GM18502 (cell line): Measurements from ENCODE around the gene COQ9.
A peak's percentile ranks its signal among the peaks of the same experiment; 100 is the strongest.

Experiments
- ATAC-seq: cut with Tn5 transposase; IDR thresholded peaks from one replicate; pipeline ENCODE4 v1.9.1; 2021; ENCODE audit warnings: mild to moderate bottlenecking; ENCODE audit not compliant: unreplicated experiment, poor library complexity

The COQ9 gene

DNA sequence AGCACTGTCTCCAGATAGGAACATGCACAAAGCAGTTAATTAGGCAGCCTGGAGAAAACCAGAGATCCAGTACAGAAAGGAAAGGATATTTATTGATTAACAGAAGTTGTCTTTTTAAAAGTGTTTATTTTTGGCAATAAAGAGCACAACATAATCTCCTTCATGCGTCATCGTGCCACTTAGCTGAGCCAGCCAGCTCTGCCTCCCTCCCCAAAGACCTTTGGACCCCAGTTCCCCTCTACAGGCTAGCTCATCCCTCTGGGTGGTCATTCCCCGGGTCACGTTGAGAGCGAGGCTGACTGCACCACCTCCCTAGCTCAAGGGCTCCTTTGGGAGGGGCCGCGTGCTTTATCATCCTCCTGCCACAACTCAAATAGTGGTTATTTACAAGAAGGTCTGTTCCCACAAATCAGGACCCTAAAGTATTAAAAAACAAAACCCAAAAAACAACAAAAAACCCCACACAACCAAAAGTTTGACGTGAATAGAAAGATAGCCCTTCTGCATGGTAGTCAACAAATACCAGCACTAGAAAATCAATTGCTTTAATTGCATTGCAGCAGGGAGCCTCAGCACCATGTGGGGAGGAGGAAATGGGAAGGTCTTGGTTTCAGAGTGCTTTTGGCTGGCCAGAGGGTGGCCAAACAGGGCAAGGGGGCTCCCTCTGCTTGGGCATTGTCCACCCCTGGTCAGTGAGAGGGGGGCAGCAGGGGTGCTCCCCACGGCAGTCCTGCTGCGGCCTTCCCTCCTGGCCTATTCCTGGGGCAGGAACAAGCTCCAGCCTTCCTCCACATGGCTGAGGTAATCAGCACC lies 24.8 kb downstream of the COQ9 start:
- ATAC-seq: no peak

DNA sequence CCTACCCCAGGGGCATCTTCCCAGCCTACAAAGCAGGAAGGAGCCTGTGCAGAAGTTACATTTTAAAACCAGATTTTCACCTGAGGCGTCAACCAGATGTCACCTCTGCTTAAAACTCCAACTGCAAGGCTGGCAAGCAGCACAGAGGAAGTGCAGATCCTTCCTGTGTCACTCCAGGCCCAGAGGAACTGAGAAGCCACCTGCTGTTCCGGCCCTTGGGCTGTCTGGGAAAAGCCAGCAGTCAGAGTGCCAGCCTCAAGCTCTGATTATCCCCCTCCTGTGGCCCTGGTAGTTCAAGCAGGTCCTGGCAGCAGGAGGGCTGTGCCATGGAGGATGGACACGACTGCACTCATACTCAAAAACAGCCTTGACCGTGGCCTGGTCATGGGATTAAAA lies 25.4 kb downstream of the COQ9 start:
- no peak for ATAC-seq

GRCh38 chr16:57473176-57473840 lies 26.0 kb downstream of the COQ9 start:
- ATAC-seq: no peak

- ATAC-seq: no peak
These were observed 26.6 kb downstream of the COQ9 start for GRCh38 chr16:57473906-57474305.

DNA sequence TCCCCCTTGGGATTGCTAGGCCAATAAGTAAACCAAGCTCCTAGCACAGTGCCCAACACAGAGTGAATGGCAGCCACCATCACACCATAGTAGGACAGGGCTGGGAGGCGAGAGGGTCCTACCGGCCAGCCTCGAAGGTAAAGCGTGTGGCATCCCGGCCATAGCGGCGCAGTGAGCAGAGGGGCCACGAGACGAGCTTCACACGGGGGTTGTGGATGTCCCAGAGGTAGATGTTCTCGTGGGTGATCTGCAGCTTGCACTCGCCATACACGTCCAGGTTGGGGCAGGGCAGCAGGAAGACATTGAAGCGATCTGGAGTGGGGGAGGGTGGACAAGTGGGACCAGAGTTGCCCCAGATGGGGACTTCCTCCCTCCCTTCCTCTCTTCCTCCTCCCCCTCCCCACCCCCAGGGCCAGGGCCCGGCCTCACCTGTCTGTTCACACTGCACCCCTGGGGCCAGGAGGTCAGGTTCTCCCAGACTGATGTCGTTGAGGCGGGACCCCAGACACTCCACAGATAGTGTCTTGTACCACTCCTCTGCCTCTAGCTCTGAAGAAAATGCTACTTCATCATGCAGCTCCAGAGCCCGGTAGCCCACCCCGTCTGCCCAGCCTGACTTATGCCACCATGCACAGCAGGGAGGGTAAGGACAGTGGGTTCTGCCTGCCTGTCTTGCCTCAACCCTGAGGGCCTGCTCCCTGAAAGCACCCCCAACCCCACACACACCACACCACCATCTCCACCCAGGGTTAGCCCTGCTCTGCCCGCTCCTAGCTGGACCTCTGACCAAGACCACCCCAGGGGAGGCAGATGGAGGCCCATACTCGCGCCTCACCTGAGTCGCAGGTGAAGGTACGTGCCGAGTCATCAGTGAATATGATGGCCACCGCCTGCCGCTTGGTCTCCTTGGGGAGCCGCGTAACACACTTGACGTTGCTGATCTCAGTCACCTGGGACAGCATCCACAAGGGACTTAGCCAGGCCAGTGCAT lies 27.7 kb downstream of the COQ9 start:
- ATAC-seq: no peak

DNA sequence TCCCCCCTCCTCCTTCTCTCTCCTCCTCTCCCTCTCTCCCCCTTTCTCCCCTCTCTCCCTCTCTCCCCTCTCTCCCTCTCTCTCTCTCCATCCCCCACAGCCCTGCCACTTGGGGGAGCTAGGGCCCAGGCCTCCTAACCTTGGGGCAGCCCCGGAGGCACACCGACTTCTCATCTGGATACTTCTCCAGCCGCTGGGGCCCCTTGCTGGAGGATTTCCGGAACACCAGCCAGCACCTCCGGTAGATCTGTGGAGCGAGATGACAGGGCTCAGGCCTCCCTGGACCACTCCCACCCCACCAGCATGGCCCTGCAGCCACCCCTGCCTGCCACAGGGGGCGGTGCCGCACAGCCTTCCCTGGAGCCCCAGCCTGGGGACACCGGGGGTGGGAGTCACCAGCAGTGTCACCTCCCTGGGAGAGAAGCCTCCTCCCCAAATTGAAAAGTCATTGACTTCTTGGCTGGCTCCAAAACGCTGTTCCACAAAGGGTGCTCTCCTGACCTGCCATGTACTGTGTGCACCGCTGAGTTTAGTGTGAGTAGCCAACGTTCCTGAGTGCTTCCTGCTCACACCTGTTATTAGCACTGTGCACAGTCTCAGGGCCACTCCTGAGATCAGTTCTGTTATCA lies 28.5 kb downstream of the COQ9 start:
- peak; percentile 98 for ATAC-seq

DNA sequence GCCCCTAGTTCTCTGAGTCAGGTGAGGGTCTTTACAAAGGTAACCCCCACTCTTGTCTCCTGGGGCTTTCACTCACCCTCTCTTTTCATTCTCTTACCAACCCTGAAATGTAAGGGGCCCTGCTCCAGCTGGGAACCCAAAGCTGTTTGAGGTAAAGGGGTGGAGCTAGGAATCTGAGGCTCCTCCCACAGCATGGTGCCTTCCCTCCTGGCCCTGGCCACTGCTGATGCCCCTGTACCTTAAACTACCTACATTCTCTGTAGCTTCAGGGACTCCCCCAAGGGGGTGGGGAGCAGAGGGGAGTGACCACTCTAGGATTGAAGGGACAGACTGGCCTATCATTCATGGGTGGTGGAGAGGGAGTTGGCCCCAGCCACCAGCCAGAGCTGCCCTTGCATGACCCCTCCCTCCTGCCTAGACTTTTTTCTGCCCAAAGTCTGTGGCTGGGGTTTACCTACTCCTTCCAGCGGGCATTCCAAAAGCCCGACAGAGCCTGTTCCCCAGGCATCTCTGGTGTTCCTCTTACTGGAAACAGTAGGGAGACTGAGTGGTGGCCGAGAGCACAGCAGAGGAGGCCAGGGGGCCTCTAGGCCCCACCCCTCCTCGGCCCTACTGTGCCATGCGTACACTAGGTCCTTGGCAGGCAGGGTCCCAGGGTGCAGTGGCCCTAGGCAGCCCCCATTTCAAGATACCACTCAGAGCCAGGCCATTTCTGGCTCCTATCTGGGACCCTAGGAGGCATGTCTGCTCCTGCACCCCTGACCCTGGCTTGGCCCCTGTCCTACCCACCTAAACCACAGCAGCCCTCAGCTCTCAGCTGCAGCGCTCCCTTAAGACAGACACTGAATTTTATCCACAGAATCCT lies 29.5 kb downstream of the COQ9 start:
- no peak for ATAC-seq

GRCh38 chr16:57477531-57478202 lies 30.4 kb downstream of the COQ9 start:
- ATAC-seq: no peak

DNA sequence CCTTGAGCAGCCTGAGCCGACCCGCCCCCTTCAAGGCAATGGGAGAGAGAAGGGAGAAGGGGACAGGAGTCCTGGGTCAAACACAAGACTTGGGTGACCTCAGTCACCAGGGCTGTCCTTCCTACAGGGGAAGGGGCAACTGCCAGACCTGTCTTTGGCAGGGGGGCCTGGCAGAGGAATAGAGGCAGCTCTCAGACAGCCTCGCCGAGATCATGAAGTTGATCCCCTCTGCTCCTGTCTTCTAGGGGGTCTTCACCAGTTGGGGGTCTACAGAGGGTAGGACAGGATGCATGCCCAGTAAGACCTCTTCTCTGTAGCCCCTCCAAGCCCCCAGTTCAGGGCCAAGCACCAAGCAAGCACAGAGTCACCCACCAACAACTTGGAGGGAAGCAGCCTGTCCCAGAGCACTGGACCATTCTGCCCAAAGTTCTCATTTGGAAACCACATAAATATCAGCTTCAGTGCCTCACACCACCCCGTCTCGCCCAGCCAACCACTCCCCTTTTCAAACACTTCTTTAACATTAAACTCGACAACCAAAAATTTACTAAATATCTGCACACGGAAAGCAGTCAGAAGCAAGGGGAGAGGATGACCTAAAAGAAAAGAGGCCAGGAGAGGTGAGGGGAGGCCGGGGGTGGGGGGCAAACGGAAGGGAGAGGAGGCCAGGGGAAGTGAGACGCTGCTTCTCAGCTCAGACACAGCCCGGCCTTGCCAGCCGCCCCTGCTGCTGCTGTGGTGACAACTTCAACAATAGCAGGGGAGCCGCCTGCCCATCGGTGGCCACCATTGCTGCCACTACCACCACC lies 31.3 kb downstream of the COQ9 start:
- no peak for ATAC-seq

DNA sequence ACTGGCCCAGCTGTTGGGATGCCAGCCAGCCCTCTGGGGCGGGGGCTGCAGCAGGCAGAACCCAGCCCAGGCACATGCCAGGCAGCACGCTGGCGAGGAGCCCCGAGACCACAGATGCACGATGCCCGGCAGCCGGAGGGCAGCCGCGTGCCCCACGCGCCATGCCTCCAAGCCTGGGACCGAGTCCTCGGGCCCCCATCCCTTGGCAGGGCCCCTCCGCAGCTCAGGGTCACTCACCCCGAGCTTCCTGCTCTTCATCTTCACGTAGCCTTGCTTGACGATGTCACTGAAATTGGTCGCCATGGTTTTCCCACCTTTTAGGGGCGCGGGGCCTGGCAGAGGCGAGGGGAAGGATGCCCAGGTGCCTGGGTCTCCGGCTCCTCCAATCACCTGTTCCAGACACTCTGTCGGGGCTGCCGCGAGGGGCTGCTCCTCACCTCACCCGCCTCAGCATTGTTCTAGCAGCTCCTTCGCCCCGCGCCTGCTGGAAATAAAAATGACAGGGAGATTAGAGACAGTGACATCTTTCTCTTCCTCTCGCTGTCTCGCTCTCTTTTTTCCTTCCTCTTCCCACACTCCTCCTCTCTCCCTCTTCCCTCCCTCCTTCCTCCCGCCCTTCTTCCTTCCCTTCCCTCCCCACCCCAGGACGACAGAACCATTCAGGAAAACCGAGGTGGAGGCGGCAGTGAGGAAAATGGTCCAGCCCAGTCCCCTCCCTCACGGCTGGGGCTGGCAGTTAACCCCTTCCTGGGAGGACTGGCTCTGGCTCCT lies 32.1 kb downstream of the COQ9 start:
- ATAC-seq: no peak

DNA sequence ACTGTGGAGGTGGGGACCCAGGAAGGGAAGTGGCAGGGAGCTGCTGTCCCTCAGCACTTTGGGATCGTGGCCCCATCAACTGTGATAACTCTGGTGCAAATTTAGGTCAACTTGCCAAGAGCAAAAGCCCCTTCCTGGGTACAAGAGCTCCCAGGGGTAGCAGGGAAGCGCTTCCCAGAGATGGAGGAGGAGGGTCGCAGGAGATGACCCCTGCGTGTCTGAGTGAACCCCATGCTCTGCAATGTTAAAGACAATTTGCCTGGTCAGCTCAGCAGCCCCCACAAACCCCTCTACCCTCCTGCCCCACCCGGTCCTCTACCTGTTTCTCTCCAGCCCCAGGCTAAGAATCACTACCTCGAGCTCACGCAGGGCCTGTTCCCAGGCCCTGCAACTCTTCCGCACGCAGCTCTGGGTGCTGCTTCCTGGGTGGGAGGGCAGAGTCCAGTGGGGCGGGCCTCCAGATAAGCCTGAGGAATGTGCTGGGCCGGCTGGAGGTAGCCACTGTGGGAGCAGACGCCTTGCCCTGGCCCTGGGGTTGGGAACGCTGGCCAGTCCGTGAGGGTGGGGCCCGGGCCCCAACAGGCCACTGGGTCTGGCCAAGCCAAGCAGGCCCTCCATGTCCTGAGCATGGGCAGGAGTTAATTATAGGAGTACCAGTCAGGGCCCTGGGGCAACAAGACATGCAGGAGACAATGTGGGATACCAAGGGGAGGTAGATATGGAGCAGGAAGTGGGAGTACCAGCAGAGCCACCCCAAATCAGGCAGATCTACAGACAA lies 32.9 kb downstream of the COQ9 start:
- no peak for ATAC-seq

- ATAC-seq: no peak
These were observed 33.5 kb downstream of the COQ9 start for GRCh38 chr16:57480754-57481230.

DNA sequence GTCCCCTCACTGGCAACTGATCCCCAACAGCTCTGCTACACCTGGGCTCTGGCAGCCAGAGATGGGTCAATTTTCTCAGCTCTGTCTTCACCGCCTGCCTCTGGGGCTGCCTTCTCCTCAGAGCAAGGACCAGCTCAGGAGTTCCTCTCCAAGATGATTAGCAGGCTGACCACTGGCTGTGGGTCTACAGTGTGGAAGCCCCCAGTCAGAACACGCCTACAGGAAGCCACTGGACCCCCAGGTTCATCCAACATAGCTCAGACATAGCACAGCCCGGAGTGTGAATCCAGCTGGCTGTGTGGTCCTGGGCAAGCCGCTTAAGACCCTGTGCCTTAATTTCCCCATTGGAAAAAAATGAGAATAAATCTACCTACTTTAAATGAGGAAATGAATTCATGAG lies 34.1 kb downstream of the COQ9 start:
- no peak for ATAC-seq

GRCh38 chr16:57482845-57483545 lies 35.7 kb downstream of the COQ9 start:
- ATAC-seq: no peak

- no peak for ATAC-seq
These were observed 36.6 kb downstream of the COQ9 start for GRCh38 chr16:57483725-57484514.
